PC-3 (cell line): ENCODE data around the gene LRP5. TPM values are rescaled to one million over a fixed set of nuclear protein-coding genes. Genes with fewer than 3 reads are reported as not detected.
"Not testable (repeated sequence)": the region's sequence is repeated elsewhere in the genome, so short reads cannot be mapped to it uniquely, and the experiment has no call there.

Source experiments
- ATAC-seq: fragments of 200-7000 bp; cut with Tn5 transposase; 2 replicates; pipeline ENCODE4 v1.9.1; 2020; ENCODE audit warnings: mild to moderate bottlenecking, moderate library complexity
- BruUV-seq: library from RNA; stranded (reverse); fragments of 400-500 nt; replicated peaks from 2 replicates; lab custom pipeline; 2021; lab: Mats Ljungman, UMichigan
- CTCF ChIA-PET: fragments of 300-600 bp; sonication (Branson Sonifier 250); formaldehyde crosslinking; loops from one replicate; lab custom pipeline; 2022; ENCODE audit warnings: antibody characterized with exemption; lab: Charles Lee
- POLR2A ChIA-PET: fragments of 300-600 bp; sonication (Branson Sonifier 250); formaldehyde crosslinking; loops from one replicate; lab custom pipeline; 2022; ENCODE audit warnings: antibody characterized with exemption; ENCODE audit not compliant: unreplicated experiment; lab: Charles Lee
- DNase-seq: peaks from one replicate; pipeline ENCODE4 v3.0.0-alpha.2; 2015
- H2AFZ ChIP-seq: fragments of 300-600 bp; sonication (generic); 2 replicates; pipeline ENCODE4 v1.6.0; 2016; ENCODE audit warnings: antibody characterized with exemption, low read length
- H3F3A ChIP-seq: fragments of 300-600 bp; sonication (generic); one replicate; pipeline ENCODE4 v1.6.0; 2017; ENCODE audit warnings: antibody characterized with exemption, low read length, control low read depth, mild to moderate bottlenecking; ENCODE audit not compliant: unreplicated experiment
- H3K27ac ChIP-seq: fragments of 300-600 bp; sonication (generic); 2 replicates; pipeline ENCODE4 v1.5.1; 2016; ENCODE audit warnings: mild to moderate bottlenecking, low read length
- H3K27me3 ChIP-seq: fragments of 300-600 bp; sonication (generic); 2 replicates; pipeline ENCODE4 v1.6.1; 2016; ENCODE audit warnings: low read length, mixed read lengths
- H3K36me3 ChIP-seq: fragments of 300-600 bp; sonication (generic); 2 replicates; pipeline ENCODE4 v1.6.1; 2016; ENCODE audit warnings: low read depth, mixed run types, low read length, mixed read lengths
- H3K4me1 ChIP-seq: fragments of 300-600 bp; sonication (generic); 2 replicates; pipeline ENCODE4 v1.5.1; 2016; ENCODE audit warnings: low read length; ENCODE audit not compliant: insufficient read depth
- H3K4me2 ChIP-seq: fragments of 300-600 bp; sonication (generic); 2 replicates; pipeline ENCODE4 v1.6.0; 2016; ENCODE audit warnings: low read length
- H3K4me3 ChIP-seq: fragments of 300-600 bp; sonication (generic); 2 replicates; pipeline ENCODE4 v1.5.1; 2016; ENCODE audit warnings: mild to moderate bottlenecking, low read length, mixed read lengths
- H3K79me2 ChIP-seq: fragments of 300-600 bp; sonication (generic); 2 replicates; pipeline ENCODE4 v1.6.1; 2017; ENCODE audit warnings: low read length, mixed read lengths
- H3K9ac ChIP-seq: fragments of 300-600 bp; sonication (generic); 2 replicates; pipeline ENCODE4 v1.6.0; 2016; ENCODE audit warnings: mild to moderate bottlenecking, low read length
- H3K9me2 ChIP-seq: fragments of 300-600 bp; sonication (generic); replicated peaks from 2 replicates; pipeline ENCODE4 v1.6.1; 2016; ENCODE audit warnings: mixed run types, low read length, mixed read lengths
- H3K9me3 ChIP-seq: fragments of 300-600 bp; sonication (generic); 2 replicates; pipeline ENCODE4 v1.6.1; 2016; ENCODE audit warnings: low read length, mixed read lengths
- H4K20me1 ChIP-seq: fragments of 300-600 bp; sonication (generic); 2 replicates; pipeline ENCODE4 v1.6.1; 2016; ENCODE audit warnings: low read length, mixed read lengths
- EZH2 ChIP-seq: fragments of 300-600 bp; sonication (generic); IDR thresholded peaks from one replicate; pipeline ENCODE4 v1.6.1; 2017; ENCODE audit warnings: antibody characterized with exemption, mild to moderate bottlenecking, low read length; ENCODE audit not compliant: unreplicated experiment
- EZH2phosphoT487 ChIP-seq: fragments of 300-600 bp; sonication (generic); IDR thresholded peaks from 2 replicates; pipeline ENCODE4 v1.6.1; 2018; ENCODE audit warnings: mild to moderate bottlenecking, antibody characterized with exemption, low read length, borderline replicate concordance
- intact Hi-C: fragments of 100-400 bp; cut with micrococcal nuclease; formaldehyde crosslinking; loops from 2 replicates; pipeline ENCODE4 v1.9.0; 2023
- total RNA-seq: library from RNA; depleted of rRNA; stranded (reverse); fragments of >200 nt; gene quantifications from 2 replicates; pipeline ENCODE4 v1.2.3, GENCODE V29; 2014
- TF ChIP-seq, protein P1 (sequence below): fragments of 300-600 bp; sonication (generic); conservative IDR thresholded peaks from 2 replicates; pipeline ENCODE4 v1.5.1; 2017; ENCODE audit warnings: antibody characterized with exemption, low read depth, mild to moderate bottlenecking, low read length

Gene LRP5
- total RNA-seq, 1 experiment from 2014 or later: 64.3 TPM

DNA sequence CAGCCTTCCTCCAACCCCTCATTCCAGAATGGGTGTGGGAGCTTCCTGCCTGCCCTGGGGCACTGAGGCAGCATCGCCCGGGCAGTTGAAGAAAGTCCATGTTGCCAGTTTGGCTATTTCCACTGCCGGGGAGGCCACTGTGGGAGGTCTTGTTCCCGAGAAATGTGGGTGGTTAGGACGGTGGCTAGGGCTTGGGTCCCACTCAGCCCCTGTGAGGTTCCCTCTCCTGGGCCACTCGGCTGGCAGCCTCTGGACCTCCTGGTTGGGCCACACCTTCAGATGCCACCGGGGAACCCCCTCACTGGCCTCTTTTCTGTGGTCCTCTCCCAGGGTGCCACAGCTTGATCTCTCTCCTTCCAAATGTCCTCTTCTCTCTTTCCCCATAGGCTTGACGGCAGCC, 143.1 kb downstream of the LRP5 start:
- Histone ChIP-seq H3F3A (no peaks in the 10 kb centered on the region), H3K36me3 (no peaks in the 10 kb centered on the region), H4K20me1 (no peaks in the 10 kb centered on the region), H3K4me3 (no peak overlapping the region), H3K27me3 (no peaks in the 10 kb centered on the region), H3K9me3 (no peaks in the 10 kb centered on the region), H3K27ac (no peak overlapping the region), H2AFZ (no peak overlapping the region), H3K79me2 (no peaks in the 10 kb centered on the region), H3K4me1 (no peaks in the 10 kb centered on the region), H3K4me2 (no peak overlapping the region), H3K9me2 (no peaks in the 10 kb centered on the region), H3K9ac (no peak overlapping the region)
- ChIA-PET POLR2A (no interaction called here), CTCF (no interaction called here)
- ATAC-seq: no peak
- no TSS peak for BruUV-seq
- TF ChIP-seq, protein P1, sequence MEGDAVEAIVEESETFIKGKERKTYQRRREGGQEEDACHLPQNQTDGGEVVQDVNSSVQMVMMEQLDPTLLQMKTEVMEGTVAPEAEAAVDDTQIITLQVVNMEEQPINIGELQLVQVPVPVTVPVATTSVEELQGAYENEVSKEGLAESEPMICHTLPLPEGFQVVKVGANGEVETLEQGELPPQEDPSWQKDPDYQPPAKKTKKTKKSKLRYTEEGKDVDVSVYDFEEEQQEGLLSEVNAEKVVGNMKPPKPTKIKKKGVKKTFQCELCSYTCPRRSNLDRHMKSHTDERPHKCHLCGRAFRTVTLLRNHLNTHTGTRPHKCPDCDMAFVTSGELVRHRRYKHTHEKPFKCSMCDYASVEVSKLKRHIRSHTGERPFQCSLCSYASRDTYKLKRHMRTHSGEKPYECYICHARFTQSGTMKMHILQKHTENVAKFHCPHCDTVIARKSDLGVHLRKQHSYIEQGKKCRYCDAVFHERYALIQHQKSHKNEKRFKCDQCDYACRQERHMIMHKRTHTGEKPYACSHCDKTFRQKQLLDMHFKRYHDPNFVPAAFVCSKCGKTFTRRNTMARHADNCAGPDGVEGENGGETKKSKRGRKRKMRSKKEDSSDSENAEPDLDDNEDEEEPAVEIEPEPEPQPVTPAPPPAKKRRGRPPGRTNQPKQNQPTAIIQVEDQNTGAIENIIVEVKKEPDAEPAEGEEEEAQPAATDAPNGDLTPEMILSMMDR: no peak
- TF ChIP-seq EZH2 (no peak), EZH2phosphoT487 (no peak)
- no peak for DNase-seq
- intact Hi-C loops: no loop called here

DNA sequence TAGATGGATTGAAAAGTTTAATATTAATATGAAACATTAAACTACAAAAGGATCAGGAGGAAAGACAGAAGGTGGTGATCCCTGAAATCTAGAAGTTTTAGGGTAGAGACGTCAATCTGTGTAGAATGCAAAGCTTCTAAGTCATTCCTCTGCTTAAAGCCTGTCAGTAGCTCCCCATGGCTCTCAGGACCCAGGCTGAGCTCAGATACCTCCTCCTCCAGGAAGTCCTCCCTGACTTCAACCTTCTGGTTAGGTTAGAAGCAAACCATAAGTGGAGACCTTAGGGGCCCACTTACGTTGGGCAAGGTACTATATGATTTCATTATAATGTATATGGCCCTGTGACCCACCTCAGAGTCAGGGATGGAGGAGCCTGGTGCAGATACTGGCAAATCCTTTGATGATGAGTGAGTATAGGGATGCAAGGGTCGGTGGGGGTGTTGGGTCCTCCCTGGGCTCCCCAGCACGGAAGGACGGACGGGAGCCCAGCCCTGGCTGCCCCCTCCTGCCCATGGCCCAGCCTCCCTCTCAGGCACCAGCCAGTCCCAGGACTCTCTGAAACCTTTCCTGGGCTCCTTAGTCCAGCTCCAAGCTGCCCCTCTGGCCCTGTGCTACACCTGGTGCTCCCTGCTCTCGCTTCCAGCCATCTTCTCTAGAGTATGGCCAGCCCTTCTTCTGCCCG, 145.0 kb downstream of the LRP5 start:
- ChIA-PET CTCF (interaction anchor here (0.6 kb wide), 1 partner anchor 106 kb away, joined by 4 read pairs; no protein-coding TSS in a partner anchor), POLR2A (no interaction called here)
- Histone ChIP-seq H3K4me1 (no peaks in the 10 kb centered on the region), H3K36me3 (no peaks in the 10 kb centered on the region), H2AFZ (no peak overlapping the region), H3K9me3 (no peaks in the 10 kb centered on the region), H3K4me2 (no peak overlapping the region), H3K27ac (no peak overlapping the region), H3K79me2 (peaks cover 17% of the 10 kb centered on the region), H3K4me3 (no peak overlapping the region), H3K9ac (no peak overlapping the region), H3K27me3 (no peaks in the 10 kb centered on the region), H4K20me1 (peaks cover 10% of the 10 kb centered on the region), H3K9me2 (no peaks in the 10 kb centered on the region), H3F3A (no peaks in the 10 kb centered on the region)
- TF ChIP-seq EZH2phosphoT487: no peak
- TF ChIP-seq, protein P1: no peak
- TF ChIP-seq EZH2: no peak
- no peak for DNase-seq
- ATAC-seq: no peak
- intact Hi-C loops: no loop called here
- no TSS peak for BruUV-seq

DNA sequence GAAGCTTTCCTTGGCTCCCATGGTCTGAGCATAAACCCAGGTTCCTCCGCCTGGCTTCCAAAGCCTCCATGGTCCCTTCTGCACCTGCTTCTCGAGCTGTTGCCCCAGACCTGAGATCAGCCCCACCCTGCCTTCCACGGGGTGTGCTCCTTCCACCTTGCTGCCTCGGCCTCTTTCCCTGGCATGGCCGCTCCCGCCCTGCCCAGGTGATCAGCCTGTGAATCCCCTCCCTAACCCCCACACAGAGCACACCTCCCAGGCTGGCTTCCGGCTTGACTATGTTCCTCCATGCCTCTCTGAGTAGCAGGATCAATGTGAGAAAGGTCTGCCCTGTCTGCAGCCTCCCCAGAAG, 145.5 kb downstream of the LRP5 start:
- ATAC-seq: no peak
- POLR2A ChIA-PET: no interaction called here
- TF ChIP-seq EZH2: no peak
- TF ChIP-seq, protein P1: no peak
- no peak for TF ChIP-seq EZH2phosphoT487
- no peak overlapping the region for H3K9ac ChIP-seq
- no peaks in the 10 kb centered on the region for H3K9me2 ChIP-seq
- H3K4me1 ChIP-seq: 0 out of 2 replicates have a peak, but pooled peaks cover 5% of the 10 kb centered on the region
- CTCF ChIA-PET: no interaction called here
- no peaks in the 10 kb centered on the region for H3K9me3 ChIP-seq
- H3K36me3 ChIP-seq: no peaks in the 10 kb centered on the region
- peaks cover 16% of the 10 kb centered on the region for H4K20me1 ChIP-seq
- H2AFZ ChIP-seq: no peak overlapping the region
- no TSS peak for BruUV-seq
- H3K27me3 ChIP-seq: no peaks in the 10 kb centered on the region
- DNase-seq: no peak
- intact Hi-C loops: no loop called here
- no peak overlapping the region for H3K4me3 ChIP-seq
- no peak overlapping the region for H3K4me2 ChIP-seq
- no peak overlapping the region for H3K27ac ChIP-seq
- H3K79me2 ChIP-seq: peaks cover 22% of the 10 kb centered on the region
- H3F3A ChIP-seq: no peaks in the 10 kb centered on the region

DNA sequence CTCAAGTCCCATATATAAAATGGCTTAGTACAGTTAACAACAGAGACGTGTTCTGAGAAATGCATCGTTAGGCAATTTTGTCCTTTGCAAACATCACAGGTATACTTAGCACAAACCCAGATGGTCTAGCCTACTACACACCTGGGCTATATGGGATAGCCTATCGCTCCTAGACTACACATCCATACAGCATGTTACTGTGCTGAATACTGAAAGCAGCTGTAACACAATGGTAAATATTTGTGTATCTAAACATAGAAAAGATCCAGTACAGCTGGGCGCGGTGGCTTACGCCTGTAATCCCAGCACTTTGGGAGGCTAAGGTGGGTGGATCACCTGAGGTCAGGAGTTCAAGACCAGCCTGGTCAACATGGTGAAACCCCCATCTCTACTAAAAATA, 145.9 kb downstream of the LRP5 start:
- BruUV-seq, intact Hi-C loops, ATAC-seq, H3K9me2 ChIP-seq, H3K4me2 ChIP-seq, H3K9ac ChIP-seq, H3F3A ChIP-seq, H2AFZ ChIP-seq, H3K9me3 ChIP-seq, DNase-seq, H3K4me3 ChIP-seq, H3K4me1 ChIP-seq, H3K27me3 ChIP-seq, POLR2A ChIA-PET, H3K27ac ChIP-seq, CTCF ChIA-PET, H3K36me3 ChIP-seq: not testable (repeated sequence)
- peaks cover 27% of the 10 kb centered on the region for H3K79me2 ChIP-seq
- peaks cover 20% of the 10 kb centered on the region for H4K20me1 ChIP-seq
